Endothelial cell of umbilical vein (primary cell): ENCODE results near the gene CMIP. TPM values are rescaled to one million over a fixed set of nuclear protein-coding genes. Genes with fewer than 3 reads are reported as not detected.

ENCODE experiments used
- BruUV-seq: library from RNA; stranded (reverse); fragments of 400-500 nt; replicated peaks from 2 replicates; lab custom pipeline; 2021; lab: Mats Ljungman, UMichigan
- CTCF ChIA-PET: fragments of 300-600, 350-600 bp; sonication (Branson Sonifier 250); formaldehyde crosslinking; loops from one replicate; lab custom pipeline; 2021; ENCODE audit warnings: antibody characterized with exemption, inconsistent platforms; lab: Charles Lee
- POLR2A ChIA-PET: fragments of 300-600, 350-600 bp; sonication (Branson Sonifier 250); formaldehyde crosslinking; loops from one replicate; lab custom pipeline; 2021; ENCODE audit warnings: antibody characterized with exemption, inconsistent platforms; lab: Charles Lee
- DNase-seq: peaks from one replicate; pipeline ENCODE4 v3.0.0-alpha.2; 2011; ENCODE audit warnings: low read depth, low spot score
- FAIRE-seq: peaks from 2 replicates; lab custom pipeline; 2011; peaks lifted over from hg19 to GRCh38; lab: Jason Lieb, UNC
- H2AFZ ChIP-seq: 2 replicates; pipeline ENCODE4 v1.6.0; 2012; ENCODE audit warnings: low read depth, low read length, control low read depth, inconsistent platforms
- H3K27ac ChIP-seq: 2 replicates; pipeline ENCODE4 v1.5.1; 2011; ENCODE audit warnings: low read depth, mild to moderate bottlenecking, control low read depth, low read length, moderate library complexity; ENCODE audit not compliant: insufficient read depth
- H3K27me3 ChIP-seq, 2 experiments: 2 replicates each; pipeline versions ENCODE4 v1.6.0 to v1.6.1; 2011; ENCODE audit warnings: low read length in 2 of 2, mixed read lengths in 1 of 2; ENCODE audit not compliant: control insufficient read depth in 2 of 2, insufficient read depth in 2 of 2
- H3K36me3 ChIP-seq, 2 experiments: 2 replicates in 1 of 2; 3 replicates in 1 of 2; pipeline ENCODE4 v1.5.1; 2011; ENCODE audit warnings: low read length in 2 of 2, mild to moderate bottlenecking in 1 of 2, moderate library complexity in 1 of 2; ENCODE audit not compliant: control insufficient read depth in 2 of 2, insufficient read depth in 2 of 2; ENCODE audit errors: extremely low read depth in 1 of 2
- H3K4me1 ChIP-seq: 3 replicates; pipeline ENCODE4 v1.5.1; 2011; ENCODE audit warnings: mild to moderate bottlenecking, low read length; ENCODE audit not compliant: control insufficient read depth, insufficient read depth; ENCODE audit errors: extremely low read depth
- H3K4me2 ChIP-seq: 2 replicates; pipeline ENCODE4 v1.6.1; 2011; ENCODE audit warnings: low read length, control low read depth, mixed read lengths; ENCODE audit not compliant: insufficient read depth
- H3K4me3 ChIP-seq, 3 experiments: fragments of 200-600 bp in 1 of 3; sonication (generic), shearing (Covaris generic) in 1 of 3; replicated peaks in 1 of 3; 2 replicates each; pipeline ENCODE4 v1.5.1; 2011 to 2016; ENCODE audit warnings: control low read depth in 3 of 3, low read length in 3 of 3, mild to moderate bottlenecking in 2 of 3, inconsistent platforms in 1 of 3, low read depth in 1 of 3, moderate library complexity in 1 of 3; ENCODE audit not compliant: insufficient read depth in 1 of 3
- H3K79me2 ChIP-seq: 2 replicates; pipeline ENCODE4 v1.6.0; 2012; ENCODE audit warnings: low read length, inconsistent platforms; ENCODE audit not compliant: control insufficient read depth, insufficient read depth
- H3K9ac ChIP-seq: replicated peaks from 2 replicates; pipeline ENCODE3; 2011; ENCODE audit warnings: low read length, control low read depth; ENCODE audit not compliant: insufficient read depth; ENCODE audit errors: extremely low read depth
- H3K9me1 ChIP-seq: replicated peaks from 3 replicates; pipeline ENCODE4 v1.6.0; 2011; ENCODE audit warnings: mild to moderate bottlenecking, low read length; ENCODE audit not compliant: control insufficient read depth, insufficient read depth; ENCODE audit errors: extremely low read depth
- H3K9me3 ChIP-seq: replicated peaks from 2 replicates; pipeline ENCODE4 v1.5.1; 2012; ENCODE audit warnings: low read length, inconsistent platforms; ENCODE audit not compliant: control insufficient read depth, insufficient read depth
- H4K20me1 ChIP-seq: replicated peaks from 2 replicates; pipeline ENCODE3; 2011; ENCODE audit warnings: mild to moderate bottlenecking, low read length; ENCODE audit not compliant: control insufficient read depth, insufficient read depth; ENCODE audit errors: extremely low read depth
- CTCF ChIP-seq, 2 donors: IDR thresholded peaks; 1 replicate in 1 of 2; 2 replicates in 1 of 2; pipeline ENCODE4 v1.5.1; 2011; ENCODE audit warnings: low read length in 2 of 2, mild to moderate bottlenecking in 2 of 2, moderate library complexity in 2 of 2, control low read depth in 1 of 2, inconsistent platforms in 1 of 2, low read depth in 1 of 2; ENCODE audit not compliant: insufficient read depth in 1 of 2; ENCODE audit errors: extremely low read depth in 1 of 2
- EZH2 ChIP-seq: IDR thresholded peaks from 2 replicates; pipeline ENCODE4 v1.6.1; 2012; ENCODE audit warnings: borderline replicate concordance, low read depth, mild to moderate bottlenecking, moderate library complexity, low read length, inconsistent platforms; ENCODE audit not compliant: severe bottlenecking
- FOS ChIP-seq: IDR thresholded peaks from 2 replicates; pipeline ENCODE4 v1.6.1; 2011; ENCODE audit warnings: mild to moderate bottlenecking, low read length, moderate library complexity, borderline replicate concordance; ENCODE audit not compliant: insufficient read depth
- GATA2 ChIP-seq: IDR thresholded peaks from 2 replicates; pipeline ENCODE4 v1.7.0; 2011; ENCODE audit warnings: low read depth, mild to moderate bottlenecking, moderate library complexity, mixed read lengths, low read length; ENCODE audit not compliant: insufficient read length, insufficient read depth
- JUN ChIP-seq: IDR thresholded peaks from 2 replicates; pipeline ENCODE4 v1.6.1; 2011; ENCODE audit warnings: borderline replicate concordance, low read depth; ENCODE audit not compliant: insufficient read length, insufficient read depth
- MAX ChIP-seq: IDR thresholded peaks from 2 replicates; pipeline ENCODE4 v1.6.1; 2011; ENCODE audit not compliant: insufficient read depth, insufficient read length
- MYC ChIP-seq: IDR thresholded peaks from one replicate; pipeline ENCODE4 v1.6.1; 2011; ENCODE audit warnings: mild to moderate bottlenecking, low read depth, low read length
- POLR2A ChIP-seq: IDR thresholded peaks from 2 replicates; pipeline ENCODE4 v1.6.1; 2012; ENCODE audit warnings: low read depth, mild to moderate bottlenecking, control low read depth, low read length
- POLR2AphosphoS5 ChIP-seq: IDR thresholded peaks from 2 replicates; pipeline ENCODE4 v1.6.1; 2012; ENCODE audit warnings: low read depth, mild to moderate bottlenecking, control low read depth, low read length, moderate library complexity; ENCODE audit not compliant: insufficient read depth
- dilution Hi-C: fragments of 300-500 bp; cut with MboI; formaldehyde crosslinking; loops from one replicate; pipeline ENCODE4 v1.15.0; 2019; ENCODE audit warnings: low sequenced_read_pairs; ENCODE audit not compliant: extremely low pct_ligation_motif_present
- intact Hi-C: fragments of 100-400 bp; cut with micrococcal nuclease; formaldehyde crosslinking; loops from one replicate; pipeline ENCODE4 v1.10.0; 2022
- polyA plus RNA-seq, 4 experiments: library from polyadenylated mRNA; depleted of rRNA in 3 of 4; stranded (reverse) in 3 of 4; unstranded in 1 of 4; fragments of >200 nt; gene quantifications; 2 replicates each; pipeline versions ENCODE4 v1.2.1 to v1.2.3, GENCODE V29; 2011 to 2012; ENCODE audit warnings: missing spikeins in 1 of 4
- total RNA-seq: library from RNA; stranded (reverse); gene quantifications from 2 replicates; pipeline ENCODE4 v1.2.3, GENCODE V29; 2021

CMIP gene
- total and polyA plus RNA-seq, 2 donors (not counting 3 experiments of a cell fraction or from before 2014, with no cell fraction given): 29.0 to 101 TPM

- H3K4me1 ChIP-seq: no peaks in the 10 kb centered on the region
- intact Hi-C loops: no loop called here
- DNase-seq (no peak), FAIRE-seq (no peak)
- H3K36me3 ChIP-seq: peaks cover 0 to 9% of the 10 kb centered on the region in 2 experiments
- H3K9ac ChIP-seq: no peak overlapping the region
- CTCF ChIA-PET: no interaction called here
- no peak overlapping the region for H2AFZ ChIP-seq
- dilution Hi-C loops: no loop called here
- BruUV-seq: no TSS peak
- no peaks in the 10 kb centered on the region for H3K9me3 ChIP-seq
- H3K27me3 ChIP-seq: no peaks in the 10 kb centered on the region
- no peak overlapping the region for H3K27ac ChIP-seq
- H3K79me2 ChIP-seq: peaks cover 39% of the 10 kb centered on the region
- POLR2A ChIA-PET: no interaction called here
- no peaks in the 10 kb centered on the region for H4K20me1 ChIP-seq
- H3K4me2 ChIP-seq: no peak overlapping the region
- H3K4me3 ChIP-seq: no peak overlapping the region
- no peak for TF ChIP-seq GATA2
- TF ChIP-seq MYC: no peak
- no peak for TF ChIP-seq MAX
- no peak for TF ChIP-seq FOS
- no peak for TF ChIP-seq EZH2
- TF ChIP-seq POLR2A: no peak
- no peak for TF ChIP-seq JUN
- no peak for TF ChIP-seq POLR2AphosphoS5
- no peak for TF ChIP-seq CTCF (IDR thresholded peaks at IDR 0.05; ENCODE audit: extremely low read depth in 1 of 2, insufficient read depth in 1 of 2, low read depth in 1 of 2, low read length in 2 of 2)
- H3K9me1 ChIP-seq: no peaks in the 10 kb centered on the region
Measured at GRCh38 chr16:81535679-81536360, 91.2 kb downstream of the CMIP start.
